Hypothalamus (tissue), 51 donors: ENCODE measurements around the gene PLXNA4.

Source experiments
- DNase-seq, 51 donors: peaks; one replicate each; lab custom pipeline; 2025; lab: John Stamatoyannopoulos, UW

PLXNA4 gene

DNA sequence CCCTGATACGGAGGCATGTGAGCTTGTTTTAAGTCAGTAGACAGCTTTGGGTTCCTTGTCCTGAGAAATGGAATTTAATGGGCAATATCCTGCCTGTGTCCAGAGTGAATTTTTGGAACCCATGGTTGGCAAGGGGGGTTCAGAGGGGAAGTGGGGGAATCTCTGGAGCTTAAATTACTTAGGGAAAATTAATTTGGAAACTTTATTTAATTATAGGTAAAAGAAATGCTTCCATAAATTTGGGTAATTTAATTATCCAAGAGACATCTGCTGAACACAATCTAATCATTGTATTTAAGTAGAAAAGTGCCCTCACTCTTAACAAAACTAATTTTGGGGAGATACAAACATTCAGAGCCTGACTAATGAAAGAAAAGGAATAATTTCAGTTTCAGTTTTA is 99.7 kb downstream of the PLXNA4 start:
- DNase-seq = no peak

GRCh38 chr7:132475669-132476116 is 100.6 kb downstream of the PLXNA4 start:
- no peak for DNase-seq

GRCh38 chr7:132475037-132475668 is 101.1 kb downstream of the PLXNA4 start:
- DNase-seq = no peak

- no peak for DNase-seq
Observed at GRCh38 chr7:132472463-132473120, 103.7 kb downstream of the PLXNA4 start.

- DNase-seq = no peak
Observed at GRCh38 chr7:132471515-132471914, 104.8 kb downstream of the PLXNA4 start.

DNA sequence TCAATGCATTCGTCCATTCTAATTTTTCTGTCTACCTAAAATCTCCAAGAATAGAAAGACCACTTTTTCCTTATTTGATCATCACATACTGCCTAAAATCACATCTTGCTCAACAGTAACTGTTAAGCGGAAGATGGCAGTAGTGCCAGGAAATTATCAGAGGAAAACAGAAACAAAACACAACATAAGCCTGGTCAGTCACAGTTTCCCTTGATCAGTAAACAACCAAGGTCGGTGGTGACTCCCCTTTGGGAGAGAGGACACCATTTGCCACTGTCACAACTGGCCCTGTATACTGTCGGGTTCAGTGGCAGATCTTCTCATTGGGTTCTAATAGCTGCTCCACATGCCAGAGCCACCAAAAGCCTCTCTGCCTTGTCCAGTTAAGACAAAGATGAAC is 106.6 kb downstream of the PLXNA4 start:
- no peak for DNase-seq

- no peak for DNase-seq
Observed at GRCh38 chr7:132469264-132469663, 107.0 kb downstream of the PLXNA4 start.

GRCh38 chr7:132466367-132466766 is 109.9 kb downstream of the PLXNA4 start:
- DNase-seq = no peak

DNA sequence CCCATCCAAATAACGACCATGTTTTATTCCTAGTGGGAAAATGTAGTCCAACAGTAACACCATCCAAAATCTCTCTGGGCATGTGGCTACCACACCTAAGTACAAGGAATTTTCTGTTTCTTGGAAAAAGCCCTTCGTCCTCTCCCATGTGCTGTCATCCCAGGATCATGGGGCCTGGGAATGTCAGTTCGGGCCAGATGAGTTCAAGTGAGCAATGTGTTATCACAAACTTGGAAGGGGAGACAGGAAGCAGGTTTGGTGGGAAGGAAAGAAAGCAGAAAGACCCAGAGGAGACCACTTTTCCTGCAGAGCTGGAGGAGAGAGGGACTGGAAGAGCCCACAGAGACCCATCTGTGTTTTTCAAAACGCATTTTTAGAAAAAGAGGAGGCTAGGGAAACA is 110.8 kb downstream of the PLXNA4 start:
- no peak for DNase-seq

GRCh38 chr7:132464740-132465139 is 111.5 kb downstream of the PLXNA4 start:
- DNase-seq = no peak

DNA sequence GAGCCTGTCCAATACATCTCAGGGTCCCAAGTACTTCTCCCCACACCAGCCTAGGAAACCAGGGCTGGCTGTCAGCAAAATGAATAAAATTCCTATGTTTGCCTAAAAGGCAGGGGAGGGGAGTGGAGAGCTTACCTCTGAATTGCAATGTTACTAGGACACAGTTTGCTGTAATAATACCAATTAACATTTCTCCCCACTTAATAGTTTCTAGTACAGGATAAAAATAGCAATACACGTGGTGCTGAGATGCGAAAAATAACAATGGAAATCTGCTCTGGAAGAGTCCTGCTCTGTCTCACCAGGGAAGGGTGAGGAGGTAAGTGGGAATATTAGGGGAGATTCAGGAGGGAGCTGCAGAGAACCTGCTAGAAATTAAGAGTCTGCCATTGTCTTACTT is 112.3 kb downstream of the PLXNA4 start:
- DNase-seq = peak in 1 of 51 donors; percentile 27

DNA sequence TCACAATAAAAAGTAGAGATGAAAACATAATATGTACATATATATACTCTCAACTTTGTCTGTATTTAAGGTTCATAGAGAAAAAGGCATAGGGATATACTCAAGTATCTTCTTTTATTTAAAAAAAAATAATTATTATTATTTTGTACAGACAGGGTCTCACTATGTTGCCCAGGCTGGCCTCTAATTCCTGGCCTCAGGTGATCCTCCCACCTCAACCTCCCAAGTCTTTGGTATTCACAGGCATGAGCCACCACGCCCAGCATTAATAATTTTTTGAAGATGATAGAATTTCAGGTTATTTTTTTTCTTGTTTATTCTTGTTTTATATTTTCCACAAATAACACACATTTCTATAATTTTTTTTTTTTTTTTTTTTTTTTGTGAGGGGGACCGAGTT is 113.8 kb downstream of the PLXNA4 start:
- DNase-seq = no peak

GRCh38 chr7:132461032-132461592 is 115.2 kb downstream of the PLXNA4 start:
- no peak for DNase-seq

DNA sequence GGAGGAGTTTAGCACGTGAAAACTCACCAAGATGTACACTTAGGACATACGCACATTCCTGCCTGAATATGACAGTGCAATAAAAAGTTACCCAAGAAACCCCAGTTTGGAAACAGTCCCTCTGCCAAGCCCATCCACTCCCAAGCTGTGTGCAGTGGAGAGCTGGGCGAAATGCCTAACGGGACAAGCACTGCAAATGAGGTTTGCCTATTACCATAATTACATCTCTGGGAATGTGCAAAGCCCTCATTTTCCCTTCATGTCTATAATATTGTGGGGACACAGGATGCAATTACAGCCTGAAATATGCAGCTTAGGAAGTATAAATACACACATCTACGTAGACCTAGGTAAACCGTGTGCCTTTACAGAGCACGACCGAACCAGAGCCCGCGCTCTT is 117.5 kb downstream of the PLXNA4 start:
- no peak for DNase-seq

DNA sequence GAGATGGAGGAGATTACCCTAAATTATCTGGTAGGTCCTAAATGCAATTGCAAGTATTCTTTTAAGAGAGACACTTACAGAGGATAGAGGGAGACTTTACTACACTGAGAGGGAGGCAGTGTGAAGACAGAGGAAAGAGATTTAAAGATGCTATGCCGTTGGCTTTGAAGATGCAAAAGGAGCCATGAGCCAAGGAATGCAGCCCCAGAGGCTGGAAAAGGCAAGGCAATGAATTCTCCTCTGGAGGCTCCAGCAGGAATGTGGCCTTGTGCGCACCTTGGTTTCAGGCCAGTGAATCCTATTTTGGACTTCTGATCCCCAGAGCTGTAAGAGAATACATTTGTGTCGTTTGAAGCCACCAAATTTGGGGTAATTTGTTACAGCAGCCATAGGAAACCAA is 118.6 kb downstream of the PLXNA4 start:
- DNase-seq = no peak

DNA sequence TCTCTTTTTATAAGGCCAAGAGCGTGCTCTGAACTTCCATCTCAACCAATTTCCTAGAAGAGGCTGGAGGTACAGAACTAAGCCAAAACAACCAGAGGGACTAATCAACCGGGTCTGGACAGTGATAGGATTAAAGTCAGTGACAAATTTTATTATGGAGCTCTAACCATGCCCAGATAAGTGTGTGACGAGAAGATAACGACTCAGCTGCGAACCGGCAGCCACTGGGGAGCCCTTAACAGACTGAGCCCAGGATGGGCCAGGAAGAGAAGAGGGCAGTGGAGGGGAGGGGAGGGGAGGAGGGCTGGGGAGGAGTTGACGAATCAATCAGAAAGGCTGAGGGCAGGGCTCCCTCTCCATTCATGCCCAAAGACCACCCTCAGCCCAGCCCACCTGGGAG is 119.9 kb downstream of the PLXNA4 start:
- no peak for DNase-seq

DNA sequence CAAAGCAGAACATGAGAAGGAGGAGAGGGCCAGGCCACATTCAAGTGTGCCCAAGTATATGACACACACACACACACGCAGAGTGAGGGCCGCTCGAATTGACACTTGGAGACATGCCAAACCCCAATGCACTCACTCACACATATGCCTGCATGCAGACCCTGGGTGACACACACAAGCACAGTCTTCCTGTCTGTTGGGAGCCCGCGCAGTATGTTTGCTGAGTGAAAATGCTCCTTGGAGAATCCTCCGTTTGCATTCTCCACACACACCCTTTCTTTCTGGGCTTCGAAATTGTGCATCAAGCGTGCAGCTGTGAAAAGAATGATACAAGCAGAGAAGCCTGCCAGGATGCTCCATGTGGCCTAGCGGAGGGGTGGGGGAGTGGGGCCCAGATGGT is 120.9 kb downstream of the PLXNA4 start:
- no peak for DNase-seq

GRCh38 chr7:132453826-132454225 is 122.4 kb downstream of the PLXNA4 start:
- no peak for DNase-seq

DNA sequence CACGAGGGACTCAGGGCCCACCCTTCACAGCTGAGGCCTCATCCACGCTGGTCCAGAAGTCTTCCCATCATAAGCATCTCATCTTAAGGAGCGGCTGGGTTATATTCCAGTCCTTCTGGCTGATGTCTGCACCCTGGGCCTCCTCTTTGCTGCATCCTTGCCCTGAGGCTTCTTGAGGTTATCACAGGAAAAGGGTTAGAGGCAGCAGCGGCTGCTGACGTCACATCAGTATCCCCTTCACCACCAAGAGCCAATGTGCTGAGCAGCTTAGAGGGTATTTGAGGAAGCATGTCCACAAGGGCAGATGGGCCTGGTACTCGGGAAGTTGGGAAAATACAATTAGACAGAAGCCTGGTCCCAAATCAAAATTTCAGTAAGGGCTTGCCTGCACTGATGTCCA is 125.1 kb downstream of the PLXNA4 start:
- DNase-seq = no peak

GRCh38 chr7:132450696-132451095 is 125.6 kb downstream of the PLXNA4 start:
- no peak for DNase-seq

DNA sequence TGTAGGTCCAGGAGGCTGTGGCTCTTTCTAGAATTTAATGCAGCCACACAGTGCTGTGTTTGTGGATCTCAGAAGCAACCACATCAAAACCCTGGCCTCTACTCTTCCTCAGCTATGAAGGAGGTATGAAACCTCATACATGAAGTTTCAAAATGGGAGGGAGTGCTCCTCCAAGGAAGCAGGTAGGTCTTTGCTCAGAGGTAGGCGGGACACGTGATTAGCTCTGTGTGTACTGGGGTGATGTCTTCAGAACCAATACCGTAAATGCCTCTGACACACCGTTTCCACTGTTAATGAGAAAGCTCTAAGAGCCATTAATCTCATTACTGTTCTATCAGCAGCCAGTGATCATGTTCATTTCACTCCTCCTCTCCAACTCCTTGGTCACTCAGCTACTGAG is 126.1 kb downstream of the PLXNA4 start:
- DNase-seq = no peak

DNA sequence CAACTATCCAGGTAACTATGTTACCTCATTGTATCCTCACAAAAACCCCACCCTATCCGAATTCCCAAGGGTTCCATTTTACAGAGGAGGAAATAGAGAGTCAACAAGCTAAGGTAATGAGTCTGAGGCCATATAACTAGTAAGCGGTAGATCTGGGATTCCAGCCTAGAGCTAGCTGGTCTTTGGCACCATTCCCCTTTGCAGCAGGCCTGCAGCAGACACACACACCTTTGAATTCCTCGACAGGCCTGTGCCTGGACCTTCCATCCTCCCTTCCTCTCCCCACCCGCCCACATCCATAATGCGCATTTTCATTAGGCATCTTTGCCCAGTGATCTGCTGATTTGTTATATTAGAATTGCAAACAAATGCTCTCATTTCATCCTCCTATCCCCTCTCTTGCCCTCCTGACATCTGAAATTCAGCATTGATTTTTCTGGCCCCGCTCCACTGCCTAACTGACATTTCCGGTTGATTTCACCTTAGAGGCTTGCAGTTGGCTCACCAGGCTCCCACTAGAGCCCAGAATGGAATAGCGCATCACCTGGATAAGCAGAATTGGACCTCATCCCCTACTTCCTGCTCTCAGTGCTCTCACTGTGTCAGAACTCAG is 129.5 kb downstream of the PLXNA4 start:
- no peak for DNase-seq
